ENCODE data around the gene FGFR3.

FGFR3 gene

GRCh38 chr4:1756893-1757779, 36.0 kb upstream of the FGFR3 start:
- DNase-seq, result no peak

- DNase-seq, result no peak
Measured at GRCh38 chr4:1757836-1758235, 35.3 kb upstream of the FGFR3 start.

GRCh38 chr4:1758306-1759121, 34.6 kb upstream of the FGFR3 start:
- DNase-seq, result no peak

- no peak for DNase-seq
Measured at GRCh38 chr4:1759170-1759817, 33.8 kb upstream of the FGFR3 start.

GRCh38 chr4:1759818-1760223, 33.3 kb upstream of the FGFR3 start:
- DNase-seq, result no peak

GRCh38 chr4:1760521-1761071, 32.5 kb upstream of the FGFR3 start:
- no peak for DNase-seq

GRCh38 chr4:1761130-1761689, 31.9 kb upstream of the FGFR3 start:
- DNase-seq, result no peak

GRCh38 chr4:1762264-1763010, 30.7 kb upstream of the FGFR3 start:
- DNase-seq, result no peak

GRCh38 chr4:1763070-1763549, 30.0 kb upstream of the FGFR3 start:
- DNase-seq, result no peak

- DNase-seq, result no peak
Measured at GRCh38 chr4:1763550-1764080, 29.5 kb upstream of the FGFR3 start.

GRCh38 chr4:1764670-1765069, 28.4 kb upstream of the FGFR3 start:
- DNase-seq, result no peak

- DNase-seq, result no peak
Measured at GRCh38 chr4:1765409-1766072, 27.6 kb upstream of the FGFR3 start.

GRCh38 chr4:1766106-1767060, 26.7 kb upstream of the FGFR3 start:
- no peak for DNase-seq

GRCh38 chr4:1767061-1767769, 25.9 kb upstream of the FGFR3 start:
- no peak for DNase-seq

GRCh38 chr4:1767770-1768366, 25.2 kb upstream of the FGFR3 start:
- DNase-seq, result peak; percentile 33

GRCh38 chr4:1768367-1769034, 24.6 kb upstream of the FGFR3 start:
- DNase-seq, result no peak

- DNase-seq, result no peak
Measured at GRCh38 chr4:1769692-1770091, 23.4 kb upstream of the FGFR3 start.

GRCh38 chr4:1770245-1770644, 22.8 kb upstream of the FGFR3 start:
- no peak for DNase-seq

Data from stimulated activated CD4-positive, alpha-beta T cell treated with anti-CD3 and anti-CD28 coated beads, Interleukin-4, amount 100 ng/mL, for 1 hour (primary cell).